Transverse colon (tissue), 4 donors: ENCODE data around the gene BACH2.

Source experiments
- POLR2AphosphoS5 ChIP-seq, 3 donors: sonication (generic); formaldehyde crosslinking; IDR thresholded peaks; one replicate each; pipeline ENCODE4 v1.6.1; 2016; ENCODE audit warnings: antibody characterized with exemption in 3 of 3
- TF ChIP-seq, protein P1 (sequence below), 5 experiments: fragments of 200-600 bp in 3 of 5; fragments of 450-650 bp in 2 of 5; sonication (generic) in 3 of 5; IDR thresholded peaks; 1 replicate in 2 of 5; 2 replicates in 3 of 5; pipeline ENCODE4 v1.5.1; 2016 to 2017; ENCODE audit warnings: antibody characterized with exemption in 5 of 5, inconsistent platforms in 3 of 5, mild to moderate bottlenecking in 2 of 5, moderate library complexity in 1 of 5

DNA sequence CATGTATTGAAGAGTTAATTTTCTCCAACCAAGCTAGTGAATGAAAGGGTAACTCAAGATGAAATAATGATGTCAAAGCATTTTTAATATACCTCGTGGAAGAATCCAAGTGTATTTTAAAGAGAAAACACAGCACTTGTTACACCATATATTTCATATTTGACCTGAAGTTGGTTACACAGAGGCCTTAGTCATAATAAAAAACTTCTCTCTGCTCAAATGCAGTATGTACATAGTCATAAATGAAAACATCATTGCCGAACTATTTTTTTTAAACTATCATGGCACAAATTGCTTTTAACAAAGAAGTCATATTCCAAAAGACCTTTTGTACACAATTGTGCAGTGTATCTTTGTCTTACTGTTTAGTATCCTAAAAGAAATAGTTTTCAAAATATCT, 43.0 kb downstream of the BACH2 start:
- TF ChIP-seq, protein P1, sequence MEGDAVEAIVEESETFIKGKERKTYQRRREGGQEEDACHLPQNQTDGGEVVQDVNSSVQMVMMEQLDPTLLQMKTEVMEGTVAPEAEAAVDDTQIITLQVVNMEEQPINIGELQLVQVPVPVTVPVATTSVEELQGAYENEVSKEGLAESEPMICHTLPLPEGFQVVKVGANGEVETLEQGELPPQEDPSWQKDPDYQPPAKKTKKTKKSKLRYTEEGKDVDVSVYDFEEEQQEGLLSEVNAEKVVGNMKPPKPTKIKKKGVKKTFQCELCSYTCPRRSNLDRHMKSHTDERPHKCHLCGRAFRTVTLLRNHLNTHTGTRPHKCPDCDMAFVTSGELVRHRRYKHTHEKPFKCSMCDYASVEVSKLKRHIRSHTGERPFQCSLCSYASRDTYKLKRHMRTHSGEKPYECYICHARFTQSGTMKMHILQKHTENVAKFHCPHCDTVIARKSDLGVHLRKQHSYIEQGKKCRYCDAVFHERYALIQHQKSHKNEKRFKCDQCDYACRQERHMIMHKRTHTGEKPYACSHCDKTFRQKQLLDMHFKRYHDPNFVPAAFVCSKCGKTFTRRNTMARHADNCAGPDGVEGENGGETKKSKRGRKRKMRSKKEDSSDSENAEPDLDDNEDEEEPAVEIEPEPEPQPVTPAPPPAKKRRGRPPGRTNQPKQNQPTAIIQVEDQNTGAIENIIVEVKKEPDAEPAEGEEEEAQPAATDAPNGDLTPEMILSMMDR (IDR thresholded peaks at IDR 0.05) = no peak
- no peak for TF ChIP-seq POLR2AphosphoS5 (IDR thresholded peaks at IDR 0.05)
